Measurements from ENCODE around the gene CCDC134. TPM values are rescaled to one million over a fixed set of nuclear protein-coding genes. Genes with fewer than 3 reads are reported as not detected.

CCDC134 gene
- total RNA-seq, 1 experiment from 2014 or later = 7.9 TPM

DNA sequence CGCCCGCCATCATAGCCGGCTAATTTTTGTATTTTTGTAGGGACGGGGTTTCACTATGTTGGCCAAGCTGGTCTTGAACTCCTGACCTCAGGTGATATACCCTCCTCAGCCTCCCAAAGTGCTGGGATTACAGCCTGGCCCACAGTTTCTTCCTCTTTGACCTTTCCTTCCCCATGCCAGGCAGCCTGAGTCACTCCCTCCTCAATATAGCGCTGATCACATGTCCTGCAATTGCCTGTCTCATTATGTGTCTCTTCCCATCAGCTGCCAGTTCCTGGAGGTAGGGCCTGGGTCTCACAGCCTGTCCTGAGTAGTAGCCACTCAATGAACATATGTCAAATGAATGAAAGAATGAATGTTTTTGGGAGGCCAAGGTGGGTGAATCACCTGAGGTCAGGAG, 43.0 kb upstream of the CCDC134 start:
- intact Hi-C loops (cut with micrococcal nuclease) = no loop called here
- Histone ChIP-seq H4K20me1 (ENCODE audit: low read length) (no peaks in the 10 kb centered on the region), H3K27ac (ENCODE audit: low read length) (no peak overlapping the region), H3K27me3 (ENCODE audit: low read length) (no peaks in the 10 kb centered on the region), H3K4me2 (ENCODE audit: low read length) (no peak overlapping the region), H3K79me2 (ENCODE audit: low read length) (no peaks in the 10 kb centered on the region), H3K36me3 (ENCODE audit: low read depth, low read length) (no peaks in the 10 kb centered on the region), H3F3A (ENCODE audit: low read length, unreplicated experiment) (no peaks in the 10 kb centered on the region), H3K4me1 (ENCODE audit: insufficient read depth, low read length) (no peaks in the 10 kb centered on the region), H3K4me3 (ENCODE audit: low read length) (no peak overlapping the region), H3K9me3 (ENCODE audit: low read length) (no peaks in the 10 kb centered on the region), H2AFZ (ENCODE audit: low read length) (no peak overlapping the region), H3K9ac (ENCODE audit: low read length) (no peak overlapping the region), H3K9me2 (replicated peaks; ENCODE audit: low read length) (no peaks in the 10 kb centered on the region)
- POLR2A ChIA-PET (ENCODE audit: unreplicated experiment) = no interaction called here
- DNase-seq (no peak), ATAC-seq (no peak)
- TF ChIP-seq EZH2phosphoT487 (IDR thresholded peaks at IDR 0.05; ENCODE audit: borderline replicate concordance, low read length) (no peak), CTCF (conservative IDR thresholded peaks at IDR 0.05; ENCODE audit: low read depth, low read length) (no peak), EZH2 (IDR thresholded peaks at IDR 0.05; ENCODE audit: low read length, unreplicated experiment) (no peak)
- CTCF ChIA-PET = no interaction called here
- no TSS peak for BruUV-seq (replicated peaks)

GRCh38 chr22:41758231-41758630, 42.2 kb upstream of the CCDC134 start:
- POLR2A ChIA-PET (ENCODE audit: unreplicated experiment) = no interaction called here
- Histone ChIP-seq H4K20me1 (ENCODE audit: low read length) (no peaks in the 10 kb centered on the region), H3K27me3 (ENCODE audit: low read length) (no peaks in the 10 kb centered on the region), H3F3A (ENCODE audit: low read length, unreplicated experiment) (no peaks in the 10 kb centered on the region), H3K4me3 (ENCODE audit: low read length) (no peak overlapping the region), H3K4me2 (ENCODE audit: low read length) (no peak overlapping the region), H3K9ac (ENCODE audit: low read length) (no peak overlapping the region), H3K27ac (ENCODE audit: low read length) (no peak overlapping the region), H3K36me3 (ENCODE audit: low read depth, low read length) (no peaks in the 10 kb centered on the region), H3K4me1 (ENCODE audit: insufficient read depth, low read length) (no peaks in the 10 kb centered on the region), H3K9me3 (ENCODE audit: low read length) (no peaks in the 10 kb centered on the region), H3K9me2 (replicated peaks; ENCODE audit: low read length) (no peaks in the 10 kb centered on the region), H2AFZ (ENCODE audit: low read length) (no peak overlapping the region), H3K79me2 (ENCODE audit: low read length) (no peaks in the 10 kb centered on the region)
- CTCF ChIA-PET = no interaction called here
- intact Hi-C loops (cut with micrococcal nuclease) = no loop called here
- ATAC-seq (no peak), DNase-seq (no peak)
- no peak for TF ChIP-seq EZH2phosphoT487 (IDR thresholded peaks at IDR 0.05; ENCODE audit: borderline replicate concordance, low read length)
- no peak for TF ChIP-seq EZH2 (IDR thresholded peaks at IDR 0.05; ENCODE audit: low read length, unreplicated experiment)
- no peak for TF ChIP-seq CTCF (conservative IDR thresholded peaks at IDR 0.05; ENCODE audit: low read depth, low read length)
- no TSS peak for BruUV-seq (replicated peaks)

- H3F3A ChIP-seq (ENCODE audit: low read length, unreplicated experiment) = no peaks in the 10 kb centered on the region
- DNase-seq (peak; percentile 5), ATAC-seq (no peak)
- no TSS peak for BruUV-seq (replicated peaks)
- H3K36me3 ChIP-seq (ENCODE audit: low read depth, low read length) = no peaks in the 10 kb centered on the region
- H3K27ac ChIP-seq (ENCODE audit: low read length) = no peak overlapping the region
- no peaks in the 10 kb centered on the region for H3K79me2 ChIP-seq (ENCODE audit: low read length)
- no peaks in the 10 kb centered on the region for H3K9me3 ChIP-seq (ENCODE audit: low read length)
- no peaks in the 10 kb centered on the region for H3K27me3 ChIP-seq (ENCODE audit: low read length)
- H3K9me2 ChIP-seq (replicated peaks; ENCODE audit: low read length) = no peaks in the 10 kb centered on the region
- intact Hi-C loops (cut with micrococcal nuclease) = no loop called here
- H3K4me2 ChIP-seq (ENCODE audit: low read length) = no peak overlapping the region
- TF ChIP-seq CTCF (conservative IDR thresholded peaks at IDR 0.05; ENCODE audit: low read depth, low read length) (peak; percentile 44), EZH2phosphoT487 (IDR thresholded peaks at IDR 0.05; ENCODE audit: borderline replicate concordance, low read length) (no peak)
- ChIA-PET CTCF (no interaction called here), POLR2A (ENCODE audit: unreplicated experiment) (no interaction called here)
- H2AFZ ChIP-seq (ENCODE audit: low read length) = no peak overlapping the region
- H4K20me1 ChIP-seq (ENCODE audit: low read length) = no peaks in the 10 kb centered on the region
- H3K4me3 ChIP-seq (ENCODE audit: low read length) = no peak overlapping the region
- no peaks in the 10 kb centered on the region for H3K4me1 ChIP-seq (ENCODE audit: insufficient read depth, low read length)
- H3K9ac ChIP-seq (ENCODE audit: low read length) = no peak overlapping the region
Observed at GRCh38 chr22:41762980-41763779, 37.3 kb upstream of the CCDC134 start.
